Measurements from ENCODE around the gene PNPLA6. TPM values are rescaled to one million over a fixed set of nuclear protein-coding genes. Genes with fewer than 3 reads are reported as not detected.

Gene PNPLA6
- total and polyA plus RNA-seq, 2 experiments from 2014 or later, result 65.0 to 86.6 TPM

GRCh38 chr19:7512400-7512851 lies 23.1 kb upstream of the PNPLA6 start:
- no peaks in the 10 kb centered on the region for H3K36me3 ChIP-seq (ENCODE audit: low read depth)
- H3K27ac ChIP-seq, result no peak overlapping the region
- peaks cover 6% of the 10 kb centered on the region; the same call in 1 of the 2 replicates for H3K79me2 ChIP-seq (ENCODE audit: insufficient read depth)
- H4K20me1 ChIP-seq (ENCODE audit: insufficient read depth), result no peaks in the 10 kb centered on the region
- peaks cover 6% of the 10 kb centered on the region for H3K4me1 ChIP-seq (ENCODE audit: insufficient read depth)
- no peak overlapping the region for H3K9ac ChIP-seq
- H3K27me3 ChIP-seq (replicated peaks; ENCODE audit: insufficient read depth), result no peaks in the 10 kb centered on the region
- no peaks in the 10 kb centered on the region for H3K9me2 ChIP-seq (ENCODE audit: insufficient read depth)
- in situ Hi-C loops (cut with MboI), result no loop called here
- H3K9me3 ChIP-seq (ENCODE audit: low read depth), result no peaks in the 10 kb centered on the region
- 36 to 44% methylated on average over 6 of the region's 6 CpGs for WGBS, 2 experiments (ENCODE audit: low coverage in 1 of 2, low lambda C conversion rate in 2 of 2, missing lambda C conversion rate in 2 of 2)
- no peak overlapping the region for H3K4me2 ChIP-seq (ENCODE audit: unreplicated experiment)
- H2AFZ ChIP-seq, result no peak overlapping the region
- no peak for TF ChIP-seq EZH2phosphoT487 (IDR thresholded peaks at IDR 0.05; ENCODE audit: insufficient read depth, low read depth)
- TF ChIP-seq EZH2 (IDR thresholded peaks at IDR 0.05; ENCODE audit: insufficient read depth, poor library complexity, severe bottlenecking), result no peak
- no peak overlapping the region for H3K4me3 ChIP-seq
- DNase-seq, result no peak
- H3F3A ChIP-seq (ENCODE audit: insufficient read depth), result no peaks in the 10 kb centered on the region

GRCh38 chr19:7513809-7514642 lies 21.5 kb upstream of the PNPLA6 start:
- H2AFZ ChIP-seq, result no peak overlapping the region
- peaks cover 6% of the 10 kb centered on the region for H3K4me1 ChIP-seq (ENCODE audit: insufficient read depth)
- H4K20me1 ChIP-seq (ENCODE audit: insufficient read depth), result no peaks in the 10 kb centered on the region
- H3K4me2 ChIP-seq (ENCODE audit: unreplicated experiment), result no peak overlapping the region
- no peak overlapping the region for H3K9ac ChIP-seq
- H3K36me3 ChIP-seq (ENCODE audit: low read depth), result no peaks in the 10 kb centered on the region
- no peaks in the 10 kb centered on the region for H3K27me3 ChIP-seq (replicated peaks; ENCODE audit: insufficient read depth)
- no peak for TF ChIP-seq EZH2phosphoT487 (IDR thresholded peaks at IDR 0.05; ENCODE audit: insufficient read depth, low read depth)
- no peak for TF ChIP-seq EZH2 (IDR thresholded peaks at IDR 0.05; ENCODE audit: insufficient read depth, poor library complexity, severe bottlenecking)
- H3K4me3 ChIP-seq, result no peak overlapping the region
- H3F3A ChIP-seq (ENCODE audit: insufficient read depth), result no peaks in the 10 kb centered on the region
- H3K9me2 ChIP-seq (ENCODE audit: insufficient read depth), result no peaks in the 10 kb centered on the region
- DNase-seq, result no peak
- H3K9me3 ChIP-seq (ENCODE audit: low read depth), result no peaks in the 10 kb centered on the region
- 56 to 63% methylated on average over 5 of the region's 5 CpGs for WGBS, 2 experiments (ENCODE audit: low coverage in 1 of 2, low lambda C conversion rate in 2 of 2, missing lambda C conversion rate in 2 of 2)
- peaks cover 8% of the 10 kb centered on the region; the same call in 1 of the 2 replicates for H3K79me2 ChIP-seq (ENCODE audit: insufficient read depth)
- no peak overlapping the region for H3K27ac ChIP-seq
- in situ Hi-C loops (cut with MboI), result no loop called here

GRCh38 chr19:7515110-7515644 lies 20.3 kb upstream of the PNPLA6 start:
- DNase-seq, result no peak
- Histone ChIP-seq H3K9me2 (ENCODE audit: insufficient read depth) (no peaks in the 10 kb centered on the region), H3K9me3 (ENCODE audit: low read depth) (no peaks in the 10 kb centered on the region), H2AFZ (peak overlapping the region; percentile 100), H3K9ac (peak overlapping the region; percentile 90), H3F3A (ENCODE audit: insufficient read depth) (no peaks in the 10 kb centered on the region), H3K79me2 (ENCODE audit: insufficient read depth) (peaks cover 8% of the 10 kb centered on the region; the same call in 1 of the 2 replicates), H4K20me1 (ENCODE audit: insufficient read depth) (no peaks in the 10 kb centered on the region), H3K36me3 (ENCODE audit: low read depth) (no peaks in the 10 kb centered on the region), H3K4me3 (peak overlapping the region; percentile 75; the same call in 1 of the 2 replicates), H3K27me3 (replicated peaks; ENCODE audit: insufficient read depth) (no peaks in the 10 kb centered on the region), H3K27ac (no peak overlapping the region), H3K4me2 (ENCODE audit: unreplicated experiment) (peak overlapping the region; percentile 99), H3K4me1 (ENCODE audit: insufficient read depth) (peaks cover 6% of the 10 kb centered on the region)
- in situ Hi-C loops (cut with MboI), result no loop called here
- WGBS, 2 experiments (ENCODE audit: low coverage in 1 of 2, low lambda C conversion rate in 2 of 2, missing lambda C conversion rate in 2 of 2), result 67% methylated on average over 13 of the region's 13 CpGs
- TF ChIP-seq EZH2 (IDR thresholded peaks at IDR 0.05; ENCODE audit: insufficient read depth, poor library complexity, severe bottlenecking) (no peak), EZH2phosphoT487 (IDR thresholded peaks at IDR 0.05; ENCODE audit: insufficient read depth, low read depth) (no peak)

GRCh38 chr19:7515645-7516151 lies 19.8 kb upstream of the PNPLA6 start, which contains the start of gene ZNF358:
ZNF358 (plus strand) TSS chr19:7516103; CDS start chr19:7519243, 3,140 bp downstream.
- peak within 1 kb of the TSS; percentile 99 for H3K4me2 ChIP-seq (ENCODE audit: unreplicated experiment)
- no peaks in the 10 kb centered on the region for H3K27me3 ChIP-seq (replicated peaks; ENCODE audit: insufficient read depth)
- H3K9ac ChIP-seq, result peak within 1 kb of the TSS; percentile 95
- WGBS, 2 experiments (ENCODE audit: low coverage in 1 of 2, low lambda C conversion rate in 2 of 2, missing lambda C conversion rate in 2 of 2), result 2% methylated on average over 17 to 23 of the region's 33 CpGs
- H3K4me3 ChIP-seq, result peak within 1 kb of the TSS; percentile 80
- H3K27ac ChIP-seq, result no peak within 1 kb of the TSS; the same call in 1 of the 2 replicates
- in situ Hi-C loops (cut with MboI), result no loop called here
- no peaks in the 10 kb centered on the region for H3K9me2 ChIP-seq (ENCODE audit: insufficient read depth)
- H2AFZ ChIP-seq, result peak within 1 kb of the TSS; percentile 100
- H3K4me1 ChIP-seq (ENCODE audit: insufficient read depth), result peaks cover 6% of the 10 kb centered on the region
- no peaks in the 10 kb centered on the region for H3K9me3 ChIP-seq (ENCODE audit: low read depth)
- no peak for TF ChIP-seq EZH2 (IDR thresholded peaks at IDR 0.05; ENCODE audit: insufficient read depth, poor library complexity, severe bottlenecking)
- no peak for TF ChIP-seq EZH2phosphoT487 (IDR thresholded peaks at IDR 0.05; ENCODE audit: insufficient read depth, low read depth)
- peaks cover 8% of the 10 kb centered on the region; the same call in 1 of the 2 replicates for H3K79me2 ChIP-seq (ENCODE audit: insufficient read depth)
- H4K20me1 ChIP-seq (ENCODE audit: insufficient read depth), result no peaks in the 10 kb centered on the region
- no peaks in the 10 kb centered on the region for H3F3A ChIP-seq (ENCODE audit: insufficient read depth)
- DNase-seq, result peak; percentile 85
- H3K36me3 ChIP-seq (ENCODE audit: low read depth), result no peaks in the 10 kb centered on the region

Data from GM23248 (cell line).